Body of pancreas (tissue), 4 donors: ENCODE results near the gene VNN1. TPM values are rescaled to one million over a fixed set of nuclear protein-coding genes. Genes with fewer than 3 reads are reported as not detected.
A peak's percentile ranks its signal among the peaks of the same experiment; 100 is the strongest.

Source experiments
- ATAC-seq: fragments of 150-250 bp; one replicate; pipeline ENCODE4 v1.9.1; 2016
- DNase-seq, 4 donors: peaks; one replicate each; pipeline ENCODE4 v3.0.0-alpha.2; 2019
- H3K27ac ChIP-seq, 4 donors: fragments of 200-600 bp; sonication (generic); 1 replicate in 3 of 4; 2 replicates in 1 of 4; pipeline versions ENCODE4 v1.5.1 to v1.6.1; 2016 to 2019; ENCODE audit warnings: mild to moderate bottlenecking in 1 of 4, mixed read lengths in 1 of 4, moderate library complexity in 1 of 4
- H3K27me3 ChIP-seq, 2 donors: fragments of 200-600 bp; sonication (generic); one replicate each; pipeline ENCODE4 v1.6.0; 2016; ENCODE audit warnings: mild to moderate bottlenecking in 1 of 2
- H3K36me3 ChIP-seq, 2 donors: fragments of 200-600 bp; sonication (generic); replicated peaks in 1 of 2; 2 replicates each; pipeline ENCODE4 v1.5.1; 2016; ENCODE audit warnings: low read depth in 2 of 2; ENCODE audit not compliant: insufficient read depth in 1 of 2
- H3K4me1 ChIP-seq: fragments of 200-600 bp; sonication (generic); one replicate; pipeline ENCODE4 v1.6.0; 2016
- H3K4me3 ChIP-seq, 2 donors: fragments of 200-600 bp; sonication (generic); 1 replicate in 1 of 2; 2 replicates in 1 of 2; pipeline ENCODE4 v1.5.1; 2016 to 2019
- H3K9me3 ChIP-seq, 3 donors: fragments of 200-600 bp; sonication (generic); 1 replicate in 2 of 3; 2 replicates in 1 of 3; pipeline ENCODE4 v1.5.1; 2016
- POLR2A ChIP-seq, 3 donors: fragments of 450-650 bp; IDR thresholded peaks; one replicate each; pipeline ENCODE4 v1.6.1; 2016; ENCODE audit warnings: antibody characterized with exemption in 3 of 3, mild to moderate bottlenecking in 2 of 3
- WGBS, 2 donors: methylation state at CpG; one replicate each; pipeline ENCODE4 v1.1.5; 2017; 5-methylcytosine and 5-hydroxymethylcytosine counted together
- intact Hi-C: fragments of 100-400 bp; cut with DNase I; formaldehyde crosslinking; loops from one replicate; pipeline ENCODE4 v1.15.1; 2023
- total RNA-seq, 2 donors: library from RNA; depleted of rRNA; stranded (reverse); fragments of >200 nt; gene quantifications; one replicate each; pipeline ENCODE4 v1.1.0, GENCODE V29; 2016
- TF ChIP-seq, protein P1 (sequence below), 7 experiments: fragments of 450-650 bp in 4 of 7; fragments of 200-600 bp in 3 of 7; sonication (generic) in 3 of 7; IDR thresholded peaks; one replicate each; pipeline ENCODE4 v1.5.1; 2016 to 2019; ENCODE audit warnings: antibody characterized with exemption in 7 of 7

VNN1 gene
- total RNA-seq, 2 donors from 2014 or later: 1.3 TPM; not detected in 1

GRCh38 chr6:132671295-132671694, 42.6 kb downstream of the VNN1 start:
- Histone ChIP-seq H3K9me3 (no peaks in the 10 kb centered on the region), H3K27me3 (no peaks in the 10 kb centered on the region), H3K36me3 (no peaks in the 10 kb centered on the region), H3K4me3 (no peak overlapping the region), H3K27ac (peak overlapping the region in 1 of 4 donors; percentile 30), H3K4me1 (peaks cover 14% of the 10 kb centered on the region)
- 18 to 43% methylated on average over 1 of the region's 1 CpG for WGBS, 2 donors
- no peak for DNase-seq
- TF ChIP-seq, protein P1, sequence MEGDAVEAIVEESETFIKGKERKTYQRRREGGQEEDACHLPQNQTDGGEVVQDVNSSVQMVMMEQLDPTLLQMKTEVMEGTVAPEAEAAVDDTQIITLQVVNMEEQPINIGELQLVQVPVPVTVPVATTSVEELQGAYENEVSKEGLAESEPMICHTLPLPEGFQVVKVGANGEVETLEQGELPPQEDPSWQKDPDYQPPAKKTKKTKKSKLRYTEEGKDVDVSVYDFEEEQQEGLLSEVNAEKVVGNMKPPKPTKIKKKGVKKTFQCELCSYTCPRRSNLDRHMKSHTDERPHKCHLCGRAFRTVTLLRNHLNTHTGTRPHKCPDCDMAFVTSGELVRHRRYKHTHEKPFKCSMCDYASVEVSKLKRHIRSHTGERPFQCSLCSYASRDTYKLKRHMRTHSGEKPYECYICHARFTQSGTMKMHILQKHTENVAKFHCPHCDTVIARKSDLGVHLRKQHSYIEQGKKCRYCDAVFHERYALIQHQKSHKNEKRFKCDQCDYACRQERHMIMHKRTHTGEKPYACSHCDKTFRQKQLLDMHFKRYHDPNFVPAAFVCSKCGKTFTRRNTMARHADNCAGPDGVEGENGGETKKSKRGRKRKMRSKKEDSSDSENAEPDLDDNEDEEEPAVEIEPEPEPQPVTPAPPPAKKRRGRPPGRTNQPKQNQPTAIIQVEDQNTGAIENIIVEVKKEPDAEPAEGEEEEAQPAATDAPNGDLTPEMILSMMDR (IDR thresholded peaks at IDR 0.05): no peak
- TF ChIP-seq POLR2A (IDR thresholded peaks at IDR 0.05): no peak
- ATAC-seq: no peak
- intact Hi-C loops: no loop called here

GRCh38 chr6:132669690-132670291, 44.1 kb downstream of the VNN1 start:
- no peaks in the 10 kb centered on the region for H3K36me3 ChIP-seq
- WGBS, 2 donors: 3 to 4% methylated on average over 4 of the region's 4 CpGs
- intact Hi-C loops: loop anchor here (5.0 to 10.0 kb wide), 2 partner anchors 98 to 135 kb away; partner anchors contain the start of gene TAAR9
- peak; percentile 75 for ATAC-seq
- peaks cover 14% of the 10 kb centered on the region for H3K4me1 ChIP-seq
- TF ChIP-seq, protein P1 (IDR thresholded peaks at IDR 0.05): peak; percentile 12 to 68 (median 62)
- no peak for TF ChIP-seq POLR2A (IDR thresholded peaks at IDR 0.05)
- H3K4me3 ChIP-seq: no peak overlapping the region
- no peak for DNase-seq
- H3K27me3 ChIP-seq: no peaks in the 10 kb centered on the region
- peak overlapping the region in 1 of 4 donors; percentile 29 for H3K27ac ChIP-seq
- no peaks in the 10 kb centered on the region for H3K9me3 ChIP-seq

DNA sequence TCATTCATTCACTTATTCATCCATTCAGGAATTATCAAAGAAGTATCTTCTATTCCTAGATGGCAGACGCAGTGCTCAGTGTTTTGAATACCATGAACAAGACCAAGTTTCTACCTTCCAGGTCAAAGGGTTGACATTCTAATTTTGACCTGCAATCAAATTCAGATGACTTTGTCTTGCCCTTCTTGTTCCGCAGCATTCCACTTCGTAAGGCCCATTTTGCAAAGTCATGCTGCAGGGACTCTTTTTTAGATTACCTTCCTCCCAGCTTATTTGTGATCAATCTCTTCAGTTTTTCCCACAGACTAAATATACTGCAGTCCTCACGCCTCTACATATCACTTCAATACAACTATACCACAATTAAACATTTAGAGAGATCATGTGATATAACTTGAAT, 47.7 kb downstream of the VNN1 start:
- Histone ChIP-seq H3K27ac (no peak overlapping the region), H3K4me3 (no peak overlapping the region), H3K9me3 (no peaks in the 10 kb centered on the region), H3K27me3 (no peaks in the 10 kb centered on the region), H3K36me3 (no peaks in the 10 kb centered on the region), H3K4me1 (peaks cover 6% of the 10 kb centered on the region)
- DNase-seq: no peak
- intact Hi-C loops: loop anchor here (5.0 to 10.0 kb wide), 2 partner anchors 101 to 131 kb away; partner anchors contain the start of gene TAAR9
- no peak for ATAC-seq
- WGBS, 2 donors: 54 to 58% methylated on average over 4 of the region's 4 CpGs
- no peak for TF ChIP-seq POLR2A (IDR thresholded peaks at IDR 0.05)
- TF ChIP-seq, protein P1 (IDR thresholded peaks at IDR 0.05): no peak

GRCh38 chr6:132664309-132665034, 49.4 kb downstream of the VNN1 start:
- intact Hi-C loops: loop anchor here (5.0 to 10.0 kb wide), 2 partner anchors 103 to 130 kb away; partner anchors contain the start of gene TAAR9
- Histone ChIP-seq H3K4me3 (no peak overlapping the region), H3K9me3 (no peaks in the 10 kb centered on the region), H3K27me3 (no peaks in the 10 kb centered on the region), H3K27ac (no peak overlapping the region), H3K36me3 (no peaks in the 10 kb centered on the region), H3K4me1 (no peaks in the 10 kb centered on the region)
- WGBS, 2 donors: 95 to 100% methylated on average over 1 of the region's 1 CpG
- ATAC-seq: no peak
- TF ChIP-seq, protein P1 (IDR thresholded peaks at IDR 0.05): no peak
- TF ChIP-seq POLR2A (IDR thresholded peaks at IDR 0.05): no peak
- DNase-seq: no peak
